RWPE1 (cell line): ENCODE data around the gene GLA.

ENCODE experiments used
- CTCF ChIA-PET: fragments of 350-600 bp; sonication (Branson Sonifier 250); formaldehyde crosslinking; extraction: SDS; loops from one replicate; lab custom pipeline; 2021; lab: Yijun Ruan, JAX
- POLR2A ChIA-PET: fragments of 400-600 bp; formaldehyde crosslinking; extraction: SDS; loops from one replicate; lab custom pipeline; 2020; ENCODE audit warnings: antibody characterized with exemption; ENCODE audit not compliant: low non-redundant PET; lab: Yijun Ruan, JAX
- DNase-seq: peaks from one replicate; pipeline ENCODE4 v3.0.0; 2012; ENCODE audit warnings: low spot score
- H3K27ac ChIP-seq: fragments of 450-650 bp; 2 replicates; pipeline ENCODE4 v1.5.1; 2017
- TF ChIP-seq, protein P1 (sequence below): fragments of 450-650 bp; conservative IDR thresholded peaks from 2 replicates; pipeline ENCODE4 v1.5.1; 2017; ENCODE audit warnings: low read depth, mild to moderate bottlenecking

The GLA gene

DNA sequence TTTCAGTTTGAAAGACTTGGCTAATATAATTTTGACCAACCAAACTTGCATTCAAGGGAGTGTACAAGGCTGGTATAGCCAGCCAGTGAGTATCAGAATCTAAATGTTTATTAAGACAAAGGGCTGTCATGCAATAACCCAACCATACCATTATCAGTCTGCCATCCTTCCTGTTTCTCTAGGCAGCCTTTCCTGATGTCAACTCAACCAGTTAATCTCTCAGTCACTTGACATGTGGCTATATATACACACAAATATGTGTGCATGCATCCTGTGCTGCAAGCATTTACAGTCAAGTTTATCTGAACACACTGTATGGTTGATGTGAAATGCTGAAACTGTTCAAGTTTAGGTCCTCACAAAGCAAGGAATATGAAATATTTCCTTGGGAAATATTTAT, 38.9 kb downstream of the GLA start:
- POLR2A ChIA-PET: no interaction called here

DNA sequence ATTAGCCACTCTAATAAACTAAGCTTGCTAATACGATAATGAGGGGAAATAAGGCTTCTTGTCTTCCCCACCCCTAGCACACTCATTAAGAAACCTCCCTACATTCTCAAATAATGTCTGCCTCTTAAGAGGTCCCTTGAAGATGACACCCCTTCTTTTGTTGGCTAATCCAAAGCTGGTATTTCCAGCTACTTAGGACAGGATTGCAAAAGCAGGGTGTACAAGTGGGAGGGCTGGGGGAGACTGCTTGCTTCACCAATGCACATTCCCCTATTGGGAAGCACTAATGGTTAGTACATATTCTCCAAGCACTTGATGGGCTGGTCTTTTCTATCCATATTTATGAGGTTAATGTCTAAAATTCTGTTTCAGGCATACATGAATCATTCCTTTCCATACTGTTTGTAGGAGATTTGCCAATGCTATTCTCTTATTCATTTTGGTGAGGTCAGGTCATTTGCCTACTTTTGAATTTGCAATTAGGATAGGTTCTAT, 42.4 kb downstream of the GLA start:
- ChIA-PET CTCF (interaction anchor here (0.6 kb wide), 1 partner anchor 21 kb away, joined by 6 read pairs; the partner anchor contains the start of gene BTK), POLR2A (no interaction called here)
- H3K27ac ChIP-seq: no peak overlapping the region
- DNase-seq: no peak
- TF ChIP-seq, protein P1, sequence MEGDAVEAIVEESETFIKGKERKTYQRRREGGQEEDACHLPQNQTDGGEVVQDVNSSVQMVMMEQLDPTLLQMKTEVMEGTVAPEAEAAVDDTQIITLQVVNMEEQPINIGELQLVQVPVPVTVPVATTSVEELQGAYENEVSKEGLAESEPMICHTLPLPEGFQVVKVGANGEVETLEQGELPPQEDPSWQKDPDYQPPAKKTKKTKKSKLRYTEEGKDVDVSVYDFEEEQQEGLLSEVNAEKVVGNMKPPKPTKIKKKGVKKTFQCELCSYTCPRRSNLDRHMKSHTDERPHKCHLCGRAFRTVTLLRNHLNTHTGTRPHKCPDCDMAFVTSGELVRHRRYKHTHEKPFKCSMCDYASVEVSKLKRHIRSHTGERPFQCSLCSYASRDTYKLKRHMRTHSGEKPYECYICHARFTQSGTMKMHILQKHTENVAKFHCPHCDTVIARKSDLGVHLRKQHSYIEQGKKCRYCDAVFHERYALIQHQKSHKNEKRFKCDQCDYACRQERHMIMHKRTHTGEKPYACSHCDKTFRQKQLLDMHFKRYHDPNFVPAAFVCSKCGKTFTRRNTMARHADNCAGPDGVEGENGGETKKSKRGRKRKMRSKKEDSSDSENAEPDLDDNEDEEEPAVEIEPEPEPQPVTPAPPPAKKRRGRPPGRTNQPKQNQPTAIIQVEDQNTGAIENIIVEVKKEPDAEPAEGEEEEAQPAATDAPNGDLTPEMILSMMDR: no peak

More for the DNA sequence above, 38.9 kb downstream of the GLA start:
- no peak for DNase-seq
- CTCF ChIA-PET: interaction anchor here (0.7 kb wide), 1 partner anchor 536 kb away, joined by 3 read pairs; no protein-coding TSS in a partner anchor
- TF ChIP-seq, protein P1: no peak
- H3K27ac ChIP-seq: no peak overlapping the region

DNA sequence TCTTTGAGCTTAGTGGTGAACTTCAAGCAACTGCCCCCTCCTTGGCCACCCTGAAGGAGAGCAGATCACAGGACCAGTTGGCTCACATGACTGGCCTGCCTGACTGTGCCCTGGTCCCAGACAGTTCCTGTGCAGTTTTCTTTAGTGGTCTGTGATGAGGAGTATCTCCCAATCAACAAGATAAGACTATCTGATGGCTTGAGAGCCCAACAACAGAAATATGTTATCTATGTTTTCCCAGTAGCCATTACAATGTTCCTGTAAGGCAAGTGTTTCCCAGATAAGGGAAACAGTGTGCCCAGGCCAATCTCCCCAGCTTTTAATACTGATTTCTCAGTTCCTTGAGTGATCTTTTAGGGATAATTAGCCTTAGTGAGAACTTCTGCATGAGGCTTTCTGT, 45.0 kb downstream of the GLA start:
- DNase-seq: no peak
- TF ChIP-seq, protein P1: no peak
- H3K27ac ChIP-seq: no peak overlapping the region
- ChIA-PET POLR2A (no interaction called here), CTCF (no interaction called here)

DNA sequence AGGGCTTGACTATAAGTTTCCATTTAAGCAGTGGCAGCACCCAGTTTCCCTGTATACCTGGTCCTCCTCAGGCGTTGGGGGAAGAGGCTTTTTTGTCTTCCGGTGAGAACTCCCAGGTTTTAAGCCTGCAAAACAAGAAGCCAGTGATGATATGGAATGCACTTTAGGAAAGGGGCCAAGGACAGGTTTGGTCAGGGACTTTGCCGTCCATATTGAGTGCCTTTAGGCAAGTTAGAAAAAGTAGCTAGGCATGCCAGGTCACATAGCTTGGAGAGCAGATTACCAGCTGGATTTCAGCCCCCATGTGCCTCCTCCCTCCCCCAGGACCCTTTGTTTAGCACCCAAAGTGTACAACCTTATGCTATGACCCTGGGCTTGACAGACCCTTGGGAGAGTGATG, 45.6 kb downstream of the GLA start:
- ChIA-PET CTCF (no interaction called here), POLR2A (no interaction called here)
- TF ChIP-seq, protein P1: no peak
- no peak for DNase-seq
- no peak overlapping the region for H3K27ac ChIP-seq

DNA sequence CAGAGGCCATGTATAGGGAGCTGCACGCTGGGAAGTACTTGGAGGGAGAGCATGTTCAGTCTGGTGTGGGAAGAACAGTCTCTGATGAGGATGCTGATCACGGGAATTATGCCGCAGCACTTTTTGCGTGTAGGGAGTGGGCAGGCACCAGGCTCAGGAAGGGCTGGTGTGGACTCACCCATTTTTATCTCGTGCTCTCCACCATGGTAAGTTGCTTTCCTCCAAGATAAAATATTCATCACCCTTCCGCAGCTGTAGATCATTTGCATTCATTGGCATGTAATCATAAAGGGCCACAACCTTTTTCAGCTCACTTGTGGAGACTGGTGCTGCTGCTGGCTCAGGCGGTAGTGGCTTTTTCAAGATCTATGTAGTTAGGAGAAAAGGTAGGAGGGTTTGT, 47.3 kb downstream of the GLA start:
- ChIA-PET CTCF (no interaction called here), POLR2A (no interaction called here)
- no peak for DNase-seq
- TF ChIP-seq, protein P1: no peak
- no peak overlapping the region for H3K27ac ChIP-seq

DNA sequence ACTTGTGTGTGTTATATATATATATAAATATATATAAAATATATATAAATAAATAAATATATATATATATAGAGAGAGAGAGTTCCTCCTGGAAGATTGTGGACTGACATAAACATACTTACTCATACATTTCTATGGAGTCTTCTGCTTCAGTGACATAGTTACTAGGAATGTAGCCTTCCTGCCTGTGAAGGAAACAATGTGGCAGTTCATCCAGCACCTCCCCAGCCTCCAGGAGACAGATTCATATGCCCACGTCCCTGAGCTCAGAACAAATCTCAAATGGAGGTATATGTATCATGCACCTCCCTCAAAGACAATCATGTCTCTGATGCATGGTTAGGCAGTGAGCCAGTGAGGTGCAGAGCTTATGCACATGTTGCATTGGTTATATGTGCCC, 47.8 kb downstream of the GLA start:
- DNase-seq: no peak
- TF ChIP-seq, protein P1: no peak
- ChIA-PET CTCF (no interaction called here), POLR2A (no interaction called here)
- H3K27ac ChIP-seq: no peak overlapping the region
